ENCODE results near the gene ZNF717.
"Not testable (repeated sequence)": the region's sequence is repeated elsewhere in the genome, so short reads cannot be mapped to it uniquely, and the experiment has no call there.

DNA sequence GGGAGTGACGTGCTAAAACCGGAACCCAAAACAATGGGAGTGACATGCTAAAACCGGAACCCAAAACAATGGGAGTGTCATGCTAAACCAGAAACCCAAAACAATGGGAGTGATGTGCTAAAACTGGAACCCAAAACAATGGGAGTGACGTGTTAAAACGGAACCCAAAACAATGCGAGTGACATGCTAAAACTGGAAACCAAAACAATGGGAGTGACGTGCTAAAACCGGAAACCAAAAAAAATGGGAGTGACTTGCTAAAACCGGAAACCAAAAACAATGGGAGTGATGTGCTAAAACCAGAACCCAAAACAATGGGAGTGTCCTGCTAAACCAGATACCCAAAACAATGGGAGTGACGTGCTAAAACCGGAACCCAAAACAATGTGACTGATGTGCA lies 7.6 kb downstream of the ZNF717 start:
- not testable (repeated sequence) for TF ChIP-seq CTCF (IDR thresholded peaks at IDR 0.05; ENCODE audit: low read length); EZH2 (optimal IDR thresholded peaks at IDR 0.05; ENCODE audit: low read depth, low read length); EZH2phosphoT487 (IDR thresholded peaks at IDR 0.05; ENCODE audit: low read length)

All from MM.1S (cell line).